T-helper 2 cell treated with Interferon-gamma antibody and Interleukin-4, amounts not matched to agents 5 μg/mL and 100 μg/mL, for 36 hours (primary cell): Measurements from ENCODE around the gene PAX8.

Experiments used
- DNase-seq: peaks from one replicate; pipeline ENCODE4 v3.0.0; 2021; ENCODE audit warnings: low spot score
- H3K27ac Mint-ChIP-seq: one replicate; pipeline ENCODE4 v1.8.0; 2021; ENCODE audit warnings: mild to moderate bottlenecking, mixed read lengths
- H3K27me3 Mint-ChIP-seq: one replicate; pipeline ENCODE4 v1.8.0; 2021; ENCODE audit warnings: low read depth, mixed read lengths
- H3K36me3 Mint-ChIP-seq: one replicate; pipeline ENCODE4 v1.8.0; 2021; ENCODE audit warnings: low read depth, mixed read lengths
- H3K4me1 Mint-ChIP-seq: one replicate; pipeline ENCODE4 v1.8.0; 2021; ENCODE audit warnings: low read depth, mixed read lengths
- H3K4me3 Mint-ChIP-seq: one replicate; pipeline ENCODE4 v1.8.0; 2022; ENCODE audit warnings: mild to moderate bottlenecking, moderate library complexity, mixed read lengths
- H3K9me3 Mint-ChIP-seq: one replicate; pipeline ENCODE4 v1.8.0; 2021; ENCODE audit warnings: mixed read lengths

The PAX8 gene

GRCh38 chr2:113266431-113266830, 12.3 kb downstream of the PAX8 start:
- peaks cover 43% of the 10 kb centered on the region for H3K27me3 Mint-ChIP-seq
- H3K9me3 Mint-ChIP-seq: no peaks in the 10 kb centered on the region
- H3K4me3 Mint-ChIP-seq: no peak overlapping the region
- H3K36me3 Mint-ChIP-seq: no peaks in the 10 kb centered on the region
- H3K4me1 Mint-ChIP-seq: no peaks in the 10 kb centered on the region
- no peak for DNase-seq
- no peak overlapping the region for H3K27ac Mint-ChIP-seq

DNA sequence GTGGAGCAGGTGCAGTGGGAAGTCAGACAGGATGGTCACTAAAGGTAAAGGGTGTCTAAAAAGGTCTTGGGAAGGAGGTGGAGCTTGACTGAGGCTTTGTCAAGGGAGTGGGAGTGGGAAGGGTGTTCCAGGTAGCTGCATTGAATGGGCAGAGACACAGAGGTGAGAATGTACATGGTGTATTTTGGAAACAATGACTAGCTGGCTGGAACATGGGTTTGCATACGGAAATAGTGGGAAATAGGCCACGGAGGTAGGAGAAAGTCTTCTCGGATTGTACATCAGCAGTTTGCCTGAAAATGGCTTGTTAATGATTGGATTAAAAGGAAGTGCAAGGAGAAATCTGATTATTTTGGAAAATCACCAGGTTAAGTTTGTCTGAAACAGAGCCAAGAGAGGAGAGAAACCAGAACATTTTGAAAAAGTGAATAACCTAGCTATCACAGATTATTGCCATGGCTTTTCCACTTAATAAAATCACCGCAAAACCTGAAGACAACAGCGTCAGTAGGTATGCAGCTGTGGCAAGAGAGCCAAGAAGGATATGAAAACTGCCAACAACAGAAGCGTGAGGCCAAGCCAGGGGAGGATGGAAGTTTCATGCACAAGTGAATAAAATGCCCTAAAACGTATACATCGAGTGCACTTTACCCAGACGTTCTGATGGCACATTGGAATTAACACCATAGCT, 13.9 kb downstream of the PAX8 start:
- H3K36me3 Mint-ChIP-seq: no peaks in the 10 kb centered on the region

DNA sequence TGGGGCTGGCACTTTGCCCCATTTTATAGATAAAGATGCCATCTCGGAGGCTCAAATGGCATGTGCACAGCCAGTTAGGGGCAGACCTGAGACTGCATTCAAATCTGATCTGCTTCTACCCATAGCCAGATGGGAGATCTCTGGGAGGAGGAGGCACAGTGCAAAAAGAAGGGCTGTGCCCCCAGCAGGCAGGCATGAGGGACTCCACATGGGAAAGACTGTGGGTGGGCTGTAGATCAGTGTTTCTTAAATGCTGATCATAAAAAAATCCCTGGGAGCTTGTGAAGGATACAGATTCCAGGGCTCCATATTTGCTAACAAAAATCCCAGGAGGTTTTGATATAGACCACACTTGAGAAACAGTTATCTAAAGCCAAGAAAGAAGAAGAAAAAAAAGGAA, 15.2 kb downstream of the PAX8 start:
- H3K27me3 Mint-ChIP-seq: peaks cover 40% of the 10 kb centered on the region
- no peaks in the 10 kb centered on the region for H3K36me3 Mint-ChIP-seq
- no peak overlapping the region for H3K4me3 Mint-ChIP-seq
- H3K9me3 Mint-ChIP-seq: no peaks in the 10 kb centered on the region
- H3K27ac Mint-ChIP-seq: no peak overlapping the region
- no peak for DNase-seq
- no peaks in the 10 kb centered on the region for H3K4me1 Mint-ChIP-seq

More for the DNA sequence above, 13.9 kb downstream of the PAX8 start:
- no peak overlapping the region for H3K27ac Mint-ChIP-seq
- DNase-seq: no peak
- no peaks in the 10 kb centered on the region for H3K9me3 Mint-ChIP-seq
- H3K27me3 Mint-ChIP-seq: peaks cover 41% of the 10 kb centered on the region
- H3K4me3 Mint-ChIP-seq: no peak overlapping the region
- no peaks in the 10 kb centered on the region for H3K4me1 Mint-ChIP-seq

- no peak for DNase-seq
- peaks cover 7% of the 10 kb centered on the region for H3K4me1 Mint-ChIP-seq
- no peaks in the 10 kb centered on the region for H3K36me3 Mint-ChIP-seq
- peaks cover 52% of the 10 kb centered on the region for H3K27me3 Mint-ChIP-seq
- H3K4me3 Mint-ChIP-seq: no peak overlapping the region
- H3K9me3 Mint-ChIP-seq: no peaks in the 10 kb centered on the region
- H3K27ac Mint-ChIP-seq: no peak overlapping the region
Measured at GRCh38 chr2:113260991-113261390, 17.7 kb downstream of the PAX8 start.

- no peaks in the 10 kb centered on the region for H3K9me3 Mint-ChIP-seq
- no peak overlapping the region for H3K27ac Mint-ChIP-seq
- peaks cover 17% of the 10 kb centered on the region for H3K4me1 Mint-ChIP-seq
Measured at GRCh38 chr2:113258471-113259147, 20.1 kb downstream of the PAX8 start.

DNA sequence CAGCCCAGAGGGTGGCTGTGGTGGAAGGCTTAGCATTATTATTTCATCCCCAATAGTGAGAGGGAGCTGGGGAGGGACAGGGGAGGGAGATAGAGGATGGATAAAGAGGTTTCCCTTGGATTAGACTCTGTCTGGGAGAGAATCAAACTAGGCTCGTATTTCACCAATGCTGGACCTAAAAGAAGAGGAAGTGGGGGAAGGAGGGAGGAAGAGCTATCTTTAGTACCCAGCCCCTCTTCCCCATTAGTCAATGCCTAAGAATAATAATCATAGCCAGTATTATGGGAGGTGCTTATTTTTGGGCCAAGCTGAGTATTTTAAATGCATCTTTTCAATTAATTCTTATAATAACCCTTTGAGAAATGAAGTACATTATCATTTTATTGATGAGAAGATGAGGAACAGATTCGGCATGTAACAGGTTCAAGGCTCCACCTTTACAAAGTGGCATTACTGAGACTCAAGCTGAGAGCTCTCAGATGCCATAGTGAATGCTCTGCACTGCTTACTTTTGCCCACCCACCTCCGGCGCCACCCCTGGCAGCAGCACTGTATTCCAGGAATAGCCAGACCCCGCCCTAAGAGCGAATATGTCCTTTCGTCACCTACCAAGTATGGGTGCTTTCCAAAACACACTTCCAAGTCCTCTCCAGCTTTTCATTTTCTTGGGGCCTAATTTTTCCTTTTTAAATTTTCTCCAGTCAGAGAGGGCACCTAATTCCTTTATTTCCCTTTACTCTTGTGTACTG, 21.0 kb downstream of the PAX8 start:
- H3K4me3 Mint-ChIP-seq: no peak overlapping the region
- no peak overlapping the region for H3K27ac Mint-ChIP-seq
- H3K4me1 Mint-ChIP-seq: peaks cover 26% of the 10 kb centered on the region
- peaks cover 7% of the 10 kb centered on the region for H3K36me3 Mint-ChIP-seq
- H3K9me3 Mint-ChIP-seq: no peaks in the 10 kb centered on the region
- no peak for DNase-seq
- H3K27me3 Mint-ChIP-seq: peaks cover 32% of the 10 kb centered on the region

More at GRCh38 chr2:113258471-113259147, 20.1 kb downstream of the PAX8 start:
- no peak for DNase-seq
- Mint-ChIP-seq H3K36me3 (no peaks in the 10 kb centered on the region), H3K4me3 (no peak overlapping the region), H3K27me3 (peaks cover 42% of the 10 kb centered on the region)

GRCh38 chr2:113255140-113256070, 23.3 kb downstream of the PAX8 start:
- Mint-ChIP-seq H3K27me3 (peaks cover 27% of the 10 kb centered on the region), H3K4me3 (no peak overlapping the region), H3K9me3 (no peaks in the 10 kb centered on the region), H3K4me1 (peaks cover 48% of the 10 kb centered on the region), H3K27ac (no peak overlapping the region), H3K36me3 (peaks cover 7% of the 10 kb centered on the region)
- no peak for DNase-seq

- Mint-ChIP-seq H3K9me3 (no peaks in the 10 kb centered on the region), H3K4me1 (peaks cover 57% of the 10 kb centered on the region), H3K4me3 (peak overlapping the region; percentile 9), H3K36me3 (peaks cover 7% of the 10 kb centered on the region), H3K27me3 (peaks cover 19% of the 10 kb centered on the region), H3K27ac (no peak overlapping the region)
- no peak for DNase-seq
Measured at GRCh38 chr2:113253453-113253852, 25.3 kb downstream of the PAX8 start.

GRCh38 chr2:113252047-113252590, 26.6 kb downstream of the PAX8 start:
- DNase-seq: no peak
- Mint-ChIP-seq H3K4me3 (peak overlapping the region; percentile 9), H3K4me1 (peaks cover 53% of the 10 kb centered on the region), H3K27me3 (peaks cover 13% of the 10 kb centered on the region), H3K36me3 (peaks cover 7% of the 10 kb centered on the region), H3K9me3 (no peaks in the 10 kb centered on the region), H3K27ac (no peak overlapping the region)

GRCh38 chr2:113251118-113251517, 27.6 kb downstream of the PAX8 start:
- H3K4me3 Mint-ChIP-seq: peak overlapping the region; percentile 63
- peaks cover 8% of the 10 kb centered on the region for H3K27me3 Mint-ChIP-seq
- H3K4me1 Mint-ChIP-seq: peaks cover 53% of the 10 kb centered on the region
- H3K27ac Mint-ChIP-seq: peak overlapping the region; percentile 75
- no peaks in the 10 kb centered on the region for H3K9me3 Mint-ChIP-seq
- DNase-seq: peak; percentile 45
- H3K36me3 Mint-ChIP-seq: peaks cover 7% of the 10 kb centered on the region

DNA sequence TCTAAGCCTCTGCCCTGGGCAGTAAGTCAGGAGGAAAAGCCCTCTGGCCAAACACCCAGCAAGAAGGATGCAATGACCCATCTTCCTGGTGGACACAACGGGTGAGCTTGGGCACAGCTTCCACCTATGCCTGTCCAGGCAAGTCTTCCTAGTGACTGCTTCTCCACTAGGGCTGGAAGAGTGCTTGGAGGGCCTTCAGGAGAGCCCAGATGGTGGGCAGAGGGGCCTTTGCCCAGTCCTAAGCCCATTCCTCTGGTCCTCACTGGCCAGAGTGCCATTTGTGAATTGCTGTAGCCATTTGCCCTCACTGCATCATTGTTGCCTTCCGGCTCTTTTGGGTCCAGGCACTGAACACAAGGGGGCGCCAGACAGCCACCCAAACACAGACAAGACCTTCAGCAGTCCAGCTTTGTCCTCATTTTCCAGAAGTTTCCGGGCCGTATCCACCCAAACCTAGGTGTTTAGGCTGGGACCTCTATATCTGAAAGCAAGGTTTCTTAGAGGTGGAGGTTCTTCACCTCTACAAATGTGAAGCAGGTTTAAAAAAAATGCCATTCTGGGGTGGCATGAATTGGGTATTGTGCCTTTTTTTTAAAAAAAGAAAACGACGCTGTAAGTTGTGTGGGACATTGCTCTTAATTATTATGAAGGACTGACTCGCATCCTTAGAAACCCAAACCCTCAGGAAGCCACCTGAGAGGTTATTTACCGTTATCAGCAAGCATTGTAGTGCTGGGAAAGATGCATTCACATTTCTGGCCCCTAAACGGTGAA, 29.5 kb downstream of the PAX8 start:
- Mint-ChIP-seq H3K9me3 (no peaks in the 10 kb centered on the region), H3K27ac (peak overlapping the region; percentile 62), H3K36me3 (peaks cover 7% of the 10 kb centered on the region), H3K4me1 (peaks cover 43% of the 10 kb centered on the region), H3K27me3 (peaks cover 2% of the 10 kb centered on the region), H3K4me3 (no peak overlapping the region)
- peak; percentile 68 for DNase-seq

- no peak overlapping the region for H3K4me3 Mint-ChIP-seq
- no peak overlapping the region for H3K27ac Mint-ChIP-seq
- no peaks in the 10 kb centered on the region for H3K9me3 Mint-ChIP-seq
- peaks cover 2% of the 10 kb centered on the region for H3K27me3 Mint-ChIP-seq
- peaks cover 23% of the 10 kb centered on the region for H3K4me1 Mint-ChIP-seq
- DNase-seq: no peak
- no peaks in the 10 kb centered on the region for H3K36me3 Mint-ChIP-seq
Measured at GRCh38 chr2:113246606-113247005, 32.1 kb downstream of the PAX8 start.
